HG03571 (cell line): Measurements from ENCODE around the gene GRM3.

ENCODE experiments used
- ATAC-seq: cut with Tn5 transposase; IDR thresholded peaks from one replicate; pipeline ENCODE4 v1.9.1; 2021; ENCODE audit not compliant: unreplicated experiment

GRM3 gene

GRCh38 chr7:86889501-86889900 lies 245.8 kb downstream of the GRM3 start:
- ATAC-seq: no peak

GRCh38 chr7:86898171-86898570 lies 254.5 kb downstream of the GRM3 start:
- no peak for ATAC-seq

- no peak for ATAC-seq
Measured at GRCh38 chr7:86900886-86901285, 257.2 kb downstream of the GRM3 start.

- no peak for ATAC-seq
Measured at GRCh38 chr7:86904949-86905834, 261.5 kb downstream of the GRM3 start.

- no peak for ATAC-seq
Measured at GRCh38 chr7:86908948-86909347, 265.2 kb downstream of the GRM3 start.

- ATAC-seq: no peak
Measured at GRCh38 chr7:86911659-86912058, 267.9 kb downstream of the GRM3 start.

- no peak for ATAC-seq
Measured at GRCh38 chr7:86913709-86914108, 270.0 kb downstream of the GRM3 start.
